HepG2 (cell line): ENCODE data around the gene ITSN2. TPM values are rescaled to one million over a fixed set of nuclear protein-coding genes. Genes with fewer than 3 reads are reported as not detected.

Experiments used
- ARID2 ChIP-seq: sonication (generic); formaldehyde crosslinking; IDR thresholded peaks from 2 replicates; pipeline ENCODE4 v1.8.1; 2022; ENCODE audit warnings: mild to moderate bottlenecking, missing genetic modification reagents, borderline replicate concordance
- ARNTL ChIP-seq: sonication (generic); formaldehyde crosslinking; IDR thresholded peaks from 2 replicates; pipeline ENCODE4 v1.4.0; 2020; ENCODE audit warnings: mild to moderate bottlenecking, missing genetic modification reagents
- ATM ChIP-seq: fragments of 450-650 bp; IDR thresholded peaks from 2 replicates; pipeline ENCODE4 v1.7.1; 2017; ENCODE audit warnings: mild to moderate bottlenecking, borderline replicate concordance
- CEBPB ChIP-seq: IDR thresholded peaks from 2 replicates; pipeline ENCODE4 v1.6.1; 2011; ENCODE audit warnings: low read depth, low read length, improper control_type of control experiment, borderline replicate concordance
- CTCF ChIP-seq: sonication (generic); formaldehyde crosslinking; IDR thresholded peaks from 2 replicates; pipeline ENCODE4 v1.5.0; 2020; ENCODE audit warnings: mild to moderate bottlenecking, missing genetic modification reagents, moderate library complexity
- DNMT1 ChIP-seq: sonication (generic); formaldehyde crosslinking; IDR thresholded peaks from 2 replicates; pipeline ENCODE4 v1.5.1; 2020; ENCODE audit warnings: mild to moderate bottlenecking, missing genetic modification reagents
- ESRRA ChIP-seq: sonication (generic); formaldehyde crosslinking; IDR thresholded peaks from 2 replicates; pipeline ENCODE4 v1.5.1; 2020; ENCODE audit warnings: mild to moderate bottlenecking, low read depth, missing genetic modification reagents
- HNRNPK ChIP-seq: fragments of 200-400 bp; formaldehyde crosslinking; IDR thresholded peaks from 2 replicates; pipeline ENCODE4 v1.6.1; 2018; ENCODE audit warnings: low read length, low read depth, moderate library complexity, mild to moderate bottlenecking; ENCODE audit not compliant: poor library complexity, severe bottlenecking
- HOXA5 ChIP-seq: sonication (generic); formaldehyde crosslinking; IDR thresholded peaks from 2 replicates; pipeline ENCODE4 v1.4.0; 2020; ENCODE audit warnings: missing genetic modification reagents
- KAT8 ChIP-seq: IDR thresholded peaks from 2 replicates; pipeline ENCODE4 v1.6.1; 2016; ENCODE audit warnings: missing genetic modification reagents, missing compliant biosample characterization
- MTF1 ChIP-seq: sonication (generic); formaldehyde crosslinking; IDR thresholded peaks from 2 replicates; pipeline ENCODE4 v1.5.0; 2020; ENCODE audit warnings: missing genetic modification reagents
- MXI1 ChIP-seq: IDR thresholded peaks from 3 replicates; pipeline ENCODE4 v1.6.1; 2012; ENCODE audit warnings: low read depth, low read length, inconsistent platforms, borderline replicate concordance
- NFE2 ChIP-seq: sonication (generic); formaldehyde crosslinking; IDR thresholded peaks from 2 replicates; pipeline ENCODE4 v1.4.0; 2020; ENCODE audit warnings: missing genetic modification reagents
- NFE2L2 ChIP-seq: fragments of 150-350 bp; IDR thresholded peaks from 2 replicates; pipeline ENCODE4 v1.6.1; 2014; ENCODE audit warnings: low read length
- SAP130 ChIP-seq: IDR thresholded peaks from 2 replicates; pipeline ENCODE4 v1.6.1; 2016; ENCODE audit warnings: low read depth
- SRSF4 ChIP-seq: fragments of 200-400 bp; formaldehyde crosslinking; IDR thresholded peaks from one replicate; pipeline ENCODE4 v1.6.1; 2018; ENCODE audit warnings: mild to moderate bottlenecking, low read depth, low read length, moderate library complexity; ENCODE audit not compliant: poor library complexity, severe bottlenecking
- ZBTB38 ChIP-seq: sonication (generic); formaldehyde crosslinking; IDR thresholded peaks from 2 replicates; pipeline ENCODE4 v1.5.1; 2020; ENCODE audit warnings: mild to moderate bottlenecking, missing genetic modification reagents
- ZBTB49 ChIP-seq: sonication (generic); formaldehyde crosslinking; IDR thresholded peaks from 2 replicates; pipeline ENCODE4 v1.4.0; 2020; ENCODE audit warnings: missing genetic modification reagents, borderline replicate concordance
- ZNF331 ChIP-seq: sonication (generic); formaldehyde crosslinking; IDR thresholded peaks from 2 replicates; pipeline ENCODE4 v1.4.0; 2020; ENCODE audit warnings: missing genetic modification reagents
- ZNF549 ChIP-seq: sonication (generic); formaldehyde crosslinking; IDR thresholded peaks from 2 replicates; pipeline ENCODE4 v1.5.0; 2020; ENCODE audit warnings: missing genetic modification reagents
- ZNF570 ChIP-seq: sonication (generic); formaldehyde crosslinking; IDR thresholded peaks from 2 replicates; pipeline ENCODE4 v1.4.0; 2020; ENCODE audit warnings: mild to moderate bottlenecking, missing genetic modification reagents, borderline replicate concordance
- ZNF746 ChIP-seq: sonication (generic); formaldehyde crosslinking; IDR thresholded peaks from 2 replicates; pipeline ENCODE4 v1.8.0; 2022; ENCODE audit warnings: mild to moderate bottlenecking, missing genetic modification reagents
- ZNF761 ChIP-seq: sonication (generic); formaldehyde crosslinking; conservative IDR thresholded peaks from 2 replicates; pipeline ENCODE4 v1.4.0; 2020; ENCODE audit warnings: mild to moderate bottlenecking, missing genetic modification reagents
- polyA plus RNA-seq, 8 experiments: library from polyadenylated mRNA; depleted of rRNA in 3 of 8; stranded (reverse) in 7 of 8; unstranded in 1 of 8; fragments of >200 nt; fragmentation: Illumina TruSeq in 4 of 8; extraction: Trizol in 4 of 8; gene quantifications; 2 replicates each; pipeline versions ENCODE4 v1.2.1 to v1.2.3, GENCODE V29; 2011 to 2016; ENCODE audit warnings: low read depth in 4 of 8, missing spikeins in 1 of 8, mixed read lengths in 1 of 8; ENCODE audit not compliant: insufficient read depth in 1 of 8
- total RNA-seq, 5 experiments: library from RNA; depleted of rRNA; stranded (reverse); fragments of >200 nt; fragmentation: Illumina TruSeq; extraction: Trizol; gene quantifications; 2 replicates each; pipeline ENCODE4 v1.2.3, GENCODE V29; 2016; ENCODE audit warnings: low read depth in 1 of 5
- TF ChIP-seq, protein P1 (sequence below): sonication (generic); formaldehyde crosslinking; IDR thresholded peaks from 2 replicates; pipeline ENCODE4 v1.4.0; 2020; ENCODE audit warnings: mild to moderate bottlenecking, missing genetic modification reagents
- TF ChIP-seq, protein P2 (sequence below): sonication (generic); formaldehyde crosslinking; IDR thresholded peaks from 2 replicates; pipeline ENCODE4 v1.4.0; 2020; ENCODE audit warnings: missing genetic modification reagents, borderline replicate concordance

ITSN2 gene
- total and polyA plus RNA-seq, 2 of the 13 experiments (the other 11 are each of a cell fraction or from before 2014, with no cell fraction given): 26.0 to 26.6 TPM

DNA sequence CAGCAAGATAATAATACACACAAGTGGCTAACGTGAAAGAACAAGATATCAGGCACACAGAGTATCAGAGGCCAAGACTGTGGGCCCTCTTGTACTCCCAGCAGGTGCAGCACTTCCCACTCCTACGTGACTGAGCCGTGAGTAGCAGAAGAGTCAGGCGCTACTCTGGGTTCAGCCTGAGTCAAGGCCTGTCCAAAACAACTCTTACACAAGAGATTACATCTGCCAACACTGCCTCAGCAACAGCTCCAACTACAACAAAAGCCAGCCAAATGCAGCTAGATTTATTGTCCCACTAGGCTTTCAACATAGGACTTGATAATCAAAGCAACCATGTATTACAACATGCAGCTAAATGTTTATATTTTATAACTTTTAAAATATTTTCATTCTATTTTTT, 56.2 kb downstream of the ITSN2 start (continued):
- TF ChIP-seq ZBTB49 (CRISPR knock-in tag) (no peak), MXI1 (no peak), HNRNPK (no peak), CTCF (CRISPR knock-in tag) (no peak), SAP130 (CRISPR knock-in tag) (no peak), KAT8 (CRISPR knock-in tag) (no peak), HOXA5 (CRISPR knock-in tag) (no peak), ZBTB38 (CRISPR knock-in tag) (peak; percentile 61; the same call in 1 of the 2 replicates), DNMT1 (CRISPR knock-in tag) (no peak), NFE2L2 (no peak), ARID2 (CRISPR knock-in tag) (no peak), ARNTL (CRISPR knock-in tag) (no peak), SRSF4 (no peak), CEBPB (peak; percentile 56; the same call in 1 of the 2 replicates), ATM (no peak), MTF1 (CRISPR knock-in tag) (no peak), ZNF331 (0 out of 2 replicates have a peak, but pooled peaks have one; percentile 15), ZNF746 (CRISPR knock-in tag) (no peak), NFE2 (CRISPR knock-in tag) (no peak), ZNF761 (no peak), ZNF570 (CRISPR knock-in tag) (no peak), ESRRA (CRISPR knock-in tag) (no peak), ZNF549 (CRISPR knock-in tag) (no peak)
- TF ChIP-seq, protein P1, sequence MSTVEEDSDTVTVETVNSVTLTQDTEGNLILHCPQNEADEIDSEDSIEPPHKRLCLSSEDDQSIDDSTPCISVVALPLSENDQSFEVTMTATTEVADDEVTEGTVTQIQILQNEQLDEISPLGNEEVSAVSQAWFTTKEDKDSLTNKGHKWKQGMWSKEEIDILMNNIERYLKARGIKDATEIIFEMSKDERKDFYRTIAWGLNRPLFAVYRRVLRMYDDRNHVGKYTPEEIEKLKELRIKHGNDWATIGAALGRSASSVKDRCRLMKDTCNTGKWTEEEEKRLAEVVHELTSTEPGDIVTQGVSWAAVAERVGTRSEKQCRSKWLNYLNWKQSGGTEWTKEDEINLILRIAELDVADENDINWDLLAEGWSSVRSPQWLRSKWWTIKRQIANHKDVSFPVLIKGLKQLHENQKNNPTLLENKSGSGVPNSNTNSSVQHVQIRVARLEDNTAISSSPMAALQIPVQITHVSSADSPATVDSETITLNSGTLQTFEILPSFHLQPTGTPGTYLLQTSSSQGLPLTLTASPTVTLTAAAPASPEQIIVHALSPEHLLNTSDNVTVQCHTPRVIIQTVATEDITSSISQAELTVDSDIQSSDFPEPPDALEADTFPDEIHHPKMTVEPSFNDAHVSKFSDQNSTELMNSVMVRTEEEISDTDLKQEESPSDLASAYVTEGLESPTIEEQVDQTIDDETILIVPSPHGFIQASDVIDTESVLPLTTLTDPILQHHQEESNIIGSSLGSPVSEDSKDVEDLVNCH (CRISPR knock-in tag): no peak
- TF ChIP-seq, protein P2, sequence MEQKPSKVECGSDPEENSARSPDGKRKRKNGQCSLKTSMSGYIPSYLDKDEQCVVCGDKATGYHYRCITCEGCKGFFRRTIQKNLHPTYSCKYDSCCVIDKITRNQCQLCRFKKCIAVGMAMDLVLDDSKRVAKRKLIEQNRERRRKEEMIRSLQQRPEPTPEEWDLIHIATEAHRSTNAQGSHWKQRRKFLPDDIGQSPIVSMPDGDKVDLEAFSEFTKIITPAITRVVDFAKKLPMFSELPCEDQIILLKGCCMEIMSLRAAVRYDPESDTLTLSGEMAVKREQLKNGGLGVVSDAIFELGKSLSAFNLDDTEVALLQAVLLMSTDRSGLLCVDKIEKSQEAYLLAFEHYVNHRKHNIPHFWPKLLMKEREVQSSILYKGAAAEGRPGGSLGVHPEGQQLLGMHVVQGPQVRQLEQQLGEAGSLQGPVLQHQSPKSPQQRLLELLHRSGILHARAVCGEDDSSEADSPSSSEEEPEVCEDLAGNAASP: no peak
